Measurements from ENCODE around the gene TMED10.
A peak's percentile ranks its signal among the peaks of the same experiment; 100 is the strongest.

The TMED10 gene

GRCh38 chr14:75143761-75144527 lies 32.5 kb downstream of the TMED10 start:
- 0 out of 2 replicates have a peak, but pooled peaks cover 3% of the 10 kb centered on the region for H3K4me1 ChIP-seq (ENCODE audit: control insufficient read depth, insufficient read depth, low read length)
- H3K9me3 ChIP-seq (ENCODE audit: control insufficient read depth, insufficient read depth, low read depth, low read length): no peaks in the 10 kb centered on the region
- CTCF ChIA-PET: interaction anchor here (0.6 to 3.8 kb wide), 8 partner anchors 13 to 167 kb away, joined by 3 to 20 read pairs (median 3); no protein-coding TSS in a partner anchor
- H3K4me3 ChIP-seq (ENCODE audit: low read depth, low read length): no peak overlapping the region
- H3K27ac ChIP-seq (ENCODE audit: extremely low read depth, low read depth, low read length): no peak overlapping the region
- POLR2A ChIA-PET: interaction anchor here (0.6 kb wide), 1 partner anchor 247 kb away, joined by 3 read pairs; no protein-coding TSS in a partner anchor
- peaks cover 9 to 26% of the 10 kb centered on the region in 2 experiments for H3K36me3 ChIP-seq (ENCODE audit: control insufficient read depth in 2 of 2, insufficient read depth in 1 of 2, low read length in 2 of 2)
- TF ChIP-seq ZNF274 (IDR thresholded peaks at IDR 0.05; ENCODE audit: low read length): no peak
- no peak for TF ChIP-seq ZNF274 (tag by site-specific recombination; IDR thresholded peaks at IDR 0.05; ENCODE audit: borderline replicate concordance)
- TF ChIP-seq ZNF132 (tag by site-specific recombination; IDR thresholded peaks at IDR 0.05; ENCODE audit: borderline replicate concordance): no peak
- no peak for TF ChIP-seq ZNF600 (tag by site-specific recombination; IDR thresholded peaks at IDR 0.05)
- TF ChIP-seq ZNF513 (tag by site-specific recombination; IDR thresholded peaks at IDR 0.05): no peak
- TF ChIP-seq ZBTB17 (tag by site-specific recombination; IDR thresholded peaks at IDR 0.05): no peak
- TF ChIP-seq ZNF658 (tag by site-specific recombination; IDR thresholded peaks at IDR 0.05): no peak
- TF ChIP-seq GLI2 (tag by site-specific recombination; IDR thresholded peaks at IDR 0.05; ENCODE audit: borderline replicate concordance, low read depth): no peak
- no peak for TF ChIP-seq OVOL3 (tag by site-specific recombination; IDR thresholded peaks at IDR 0.05)
- no peak for TF ChIP-seq ZNF133 (tag by site-specific recombination; IDR thresholded peaks at IDR 0.05)
- no peak for TF ChIP-seq ZBTB49 (tag by site-specific recombination; IDR thresholded peaks at IDR 0.05; ENCODE audit: low read depth)
- no peak for TF ChIP-seq RBAK (tag by site-specific recombination; IDR thresholded peaks at IDR 0.05)

GRCh38 chr14:75142494-75142893 lies 33.9 kb downstream of the TMED10 start:
- ChIA-PET POLR2A (no interaction called here), CTCF (interaction anchor here (0.7 to 3.8 kb wide), 3 partner anchors 154 to 383 kb away, joined by 3 to 20 read pairs (median 3); no protein-coding TSS in a partner anchor)
- H3K4me1 ChIP-seq (ENCODE audit: control insufficient read depth, insufficient read depth, low read length): 0 out of 2 replicates have a peak, but pooled peaks cover 3% of the 10 kb centered on the region
- peaks cover 9 to 22% of the 10 kb centered on the region in 2 experiments for H3K36me3 ChIP-seq (ENCODE audit: control insufficient read depth in 2 of 2, insufficient read depth in 1 of 2, low read length in 2 of 2)
- no peaks in the 10 kb centered on the region for H3K9me3 ChIP-seq (ENCODE audit: control insufficient read depth, insufficient read depth, low read depth, low read length)
- H3K27ac ChIP-seq (ENCODE audit: extremely low read depth, low read depth, low read length): no peak overlapping the region
- no peak overlapping the region for H3K4me3 ChIP-seq (ENCODE audit: low read depth, low read length)
- no peak for TF ChIP-seq ZNF830 (tag by site-specific recombination; IDR thresholded peaks at IDR 0.05; ENCODE audit: low read depth)
- no peak for TF ChIP-seq ZNF366 (tag by site-specific recombination; conservative IDR thresholded peaks at IDR 0.05)
- no peak for TF ChIP-seq KLF17 (tag by site-specific recombination; IDR thresholded peaks at IDR 0.05)
- TF ChIP-seq ZNF561 (tag by site-specific recombination; IDR thresholded peaks at IDR 0.05; ENCODE audit: borderline replicate concordance): no peak
- TF ChIP-seq RBAK (tag by site-specific recombination; IDR thresholded peaks at IDR 0.05): no peak
- TF ChIP-seq OSR2 (tag by site-specific recombination; IDR thresholded peaks at IDR 0.05): peak; percentile 42; the same call in 1 of the 2 replicates
- 0 out of 2 replicates have a peak, but pooled peaks have one; percentile 19 for TF ChIP-seq FEZF1 (tag by site-specific recombination; IDR thresholded peaks at IDR 0.05)
- no peak for TF ChIP-seq ELK4 (IDR thresholded peaks at IDR 0.05; ENCODE audit: borderline replicate concordance, low read depth, low read length)
- TF ChIP-seq PRDM6 (tag by site-specific recombination; IDR thresholded peaks at IDR 0.05): peak; percentile 59
- TF ChIP-seq ZNF24 (tag by site-specific recombination; IDR thresholded peaks at IDR 0.05): no peak
- TF ChIP-seq ZNF146 (tag by site-specific recombination; IDR thresholded peaks at IDR 0.05): no peak
- TF ChIP-seq HOXD13 (CRISPR knock-in tag; IDR thresholded peaks at IDR 0.05; ENCODE audit: borderline replicate concordance): no peak
- TF ChIP-seq ZNF292 (tag by site-specific recombination; IDR thresholded peaks at IDR 0.05; ENCODE audit: borderline replicate concordance, low read depth): no peak
- no peak for TF ChIP-seq TRIM28 (IDR thresholded peaks at IDR 0.05; ENCODE audit: borderline replicate concordance, low read length)
- TF ChIP-seq ZNF623 (tag by site-specific recombination; IDR thresholded peaks at IDR 0.05): no peak
- no peak for TF ChIP-seq ZNF2 (tag by site-specific recombination; IDR thresholded peaks at IDR 0.05)
- TF ChIP-seq ZNF701 (tag by site-specific recombination; IDR thresholded peaks at IDR 0.05): no peak
